Right renal cortex interstitium (tissue), 3 donors: ENCODE results near the gene BMERB1. TPM values are rescaled to one million over a fixed set of nuclear protein-coding genes. Genes with fewer than 3 reads are reported as not detected.
"Not testable (repeated sequence)": the region's sequence is repeated elsewhere in the genome, so short reads cannot be mapped to it uniquely, and the experiment has no call there.

Experiments used
- DNase-seq, 3 donors: peaks; one replicate each; pipeline ENCODE4 v3.0.0-alpha.2; 2013; ENCODE audit warnings: low read depth in 3 of 3, low spot score in 2 of 3
- polyA plus RNA-seq, 3 donors: library from polyadenylated mRNA; unstranded; fragments of 120-200 nt; gene quantifications; one replicate each; pipeline ENCODE4 v1.2.1, GENCODE V29; 2013; ENCODE audit not compliant: insufficient read length in 3 of 3

The BMERB1 gene
- polyA plus RNA-seq, 3 donors = 44.0 to 49.7 (median 45.6) TPM

- no peak for DNase-seq
Observed at GRCh38 chr16:15548482-15548891, 114.1 kb downstream of the BMERB1 start.

GRCh38 chr16:15552507-15552906 is 118.1 kb downstream of the BMERB1 start:
- no peak for DNase-seq

- no peak for DNase-seq
Observed at GRCh38 chr16:15553313-15554088, 119.1 kb downstream of the BMERB1 start.

GRCh38 chr16:15556130-15556529 is 121.7 kb downstream of the BMERB1 start:
- no peak for DNase-seq

GRCh38 chr16:15557258-15557657 is 122.9 kb downstream of the BMERB1 start:
- DNase-seq = no peak

GRCh38 chr16:15559176-15559575 is 124.8 kb downstream of the BMERB1 start:
- DNase-seq = no peak

GRCh38 chr16:15564604-15565339 is 130.4 kb downstream of the BMERB1 start:
- DNase-seq = no peak

GRCh38 chr16:15566095-15566494 is 131.7 kb downstream of the BMERB1 start:
- no peak for DNase-seq

GRCh38 chr16:15567823-15568222 is 133.4 kb downstream of the BMERB1 start:
- DNase-seq = no peak

GRCh38 chr16:15570666-15571065 is 136.3 kb downstream of the BMERB1 start:
- DNase-seq = not testable (repeated sequence)

- no peak for DNase-seq
Observed at GRCh38 chr16:15571557-15571956, 137.2 kb downstream of the BMERB1 start.

- no peak for DNase-seq
Observed at GRCh38 chr16:15572329-15573001, 138.1 kb downstream of the BMERB1 start.

- DNase-seq = no peak
Observed at GRCh38 chr16:15573274-15573895, 139.0 kb downstream of the BMERB1 start.

GRCh38 chr16:15573896-15574613 is 139.7 kb downstream of the BMERB1 start:
- not testable (repeated sequence) for DNase-seq

- DNase-seq = no peak
Observed at GRCh38 chr16:15574614-15574948, 140.2 kb downstream of the BMERB1 start.

- DNase-seq = no peak
Observed at GRCh38 chr16:15575293-15576049, 141.1 kb downstream of the BMERB1 start.

GRCh38 chr16:15576960-15577958 is 142.9 kb downstream of the BMERB1 start:
- DNase-seq = no peak

GRCh38 chr16:15578824-15579223 is 144.4 kb downstream of the BMERB1 start:
- no peak for DNase-seq
